Activated T-helper 2 cell treated with anti-CD3 and anti-CD28 coated beads, Interferon-gamma antibody, Interleukin-2, Interleukin-4, amounts not matched to agents 10 μg/mL and 5 μg/mL and 100 μg/mL, durations not matched to agents 14 hours and 24 hours and 36 hours (primary cell): ENCODE results near the gene EHHADH. TPM values are rescaled to one million over a fixed set of nuclear protein-coding genes. Genes with fewer than 3 reads are reported as not detected.
"Not testable (repeated sequence)": the region's sequence is repeated elsewhere in the genome, so short reads cannot be mapped to it uniquely, and the experiment has no call there.

Experiments
- DNase-seq: peaks from one replicate; pipeline ENCODE4 v3.0.0; 2021; ENCODE audit warnings: low spot score
- H3K27ac Mint-ChIP-seq: one replicate; pipeline ENCODE4 v1.8.0; 2021; ENCODE audit warnings: mixed read lengths
- H3K27me3 Mint-ChIP-seq: one replicate; pipeline ENCODE4 v1.8.0; 2021; ENCODE audit warnings: low read depth, mixed read lengths
- H3K36me3 Mint-ChIP-seq: one replicate; pipeline ENCODE4 v1.8.0; 2021; ENCODE audit warnings: low read depth, mixed read lengths
- H3K4me1 Mint-ChIP-seq: one replicate; pipeline ENCODE4 v1.8.0; 2021; ENCODE audit warnings: low read depth, mixed read lengths
- H3K4me3 Mint-ChIP-seq: one replicate; pipeline ENCODE4 v1.8.0; 2021; ENCODE audit warnings: low read depth, mild to moderate bottlenecking, moderate library complexity, mixed read lengths
- H3K9me3 Mint-ChIP-seq: one replicate; pipeline ENCODE4 v1.8.0; 2021; ENCODE audit warnings: mixed read lengths
- intact Hi-C: fragments of 100-400 bp; cut with micrococcal nuclease; formaldehyde crosslinking; loops from one replicate; pipeline ENCODE4 v1.15.1; 2023
- total RNA-seq: library from RNA; stranded (reverse); gene quantifications from 2 replicates; pipeline ENCODE4 v1.2.3, GENCODE V29; 2022

EHHADH gene
- total RNA-seq, 1 donor from 2014 or later, result 2.9 TPM

DNA sequence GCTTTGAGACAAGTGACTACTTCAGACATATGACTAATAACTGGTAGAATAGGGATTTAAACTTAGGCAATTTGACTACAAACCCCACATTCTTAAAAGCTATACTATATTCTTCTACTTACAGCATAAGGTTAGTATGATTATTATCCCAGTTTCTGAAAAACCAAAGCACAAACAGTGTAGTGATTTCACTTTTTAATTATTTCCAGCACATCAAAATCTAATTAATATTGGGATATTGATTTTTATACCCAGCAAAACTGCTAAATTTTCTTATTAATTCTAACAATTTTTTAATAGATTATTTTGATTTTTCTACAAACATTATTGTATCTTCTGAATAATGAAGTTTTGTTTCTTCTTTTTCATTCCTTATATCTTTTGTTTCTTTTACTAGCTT lies 16.9 kb downstream of the EHHADH start:
- no peak overlapping the region for H3K27ac Mint-ChIP-seq
- no peaks in the 10 kb centered on the region for H3K4me1 Mint-ChIP-seq
- intact Hi-C loops, result no loop called here
- H3K4me3 Mint-ChIP-seq, result no peak overlapping the region
- H3K9me3 Mint-ChIP-seq, result peaks cover 32% of the 10 kb centered on the region
- DNase-seq, result no peak
- peaks cover 3% of the 10 kb centered on the region for H3K27me3 Mint-ChIP-seq
- H3K36me3 Mint-ChIP-seq, result no peaks in the 10 kb centered on the region

GRCh38 chr3:185233328-185233727 lies 20.5 kb downstream of the EHHADH start:
- no peaks in the 10 kb centered on the region for H3K36me3 Mint-ChIP-seq
- no peak overlapping the region for H3K27ac Mint-ChIP-seq
- peaks cover 10% of the 10 kb centered on the region for H3K9me3 Mint-ChIP-seq
- no peak overlapping the region for H3K4me3 Mint-ChIP-seq
- intact Hi-C loops, result no loop called here
- H3K4me1 Mint-ChIP-seq, result no peaks in the 10 kb centered on the region
- DNase-seq, result no peak
- H3K27me3 Mint-ChIP-seq, result no peaks in the 10 kb centered on the region

DNA sequence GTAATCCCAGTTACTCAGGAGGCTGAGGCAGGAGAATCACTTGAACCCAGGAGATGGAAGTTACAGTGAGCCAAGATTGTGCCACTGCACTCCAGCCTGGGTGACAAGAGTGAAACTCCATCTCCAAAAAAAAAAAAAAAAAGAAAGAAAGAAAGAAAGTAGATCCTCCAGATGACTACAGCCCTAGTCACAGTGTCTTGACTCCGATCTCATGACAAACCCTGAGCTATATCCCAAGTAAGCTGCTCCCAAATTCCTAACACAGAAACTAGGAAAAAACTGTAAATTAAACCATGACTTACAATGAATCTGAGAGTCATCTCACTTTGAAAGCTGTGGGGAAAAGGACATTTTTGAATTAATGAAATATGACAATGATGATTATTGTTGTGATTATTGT lies 27.3 kb downstream of the EHHADH start:
- DNase-seq, H3K36me3 Mint-ChIP-seq, H3K27me3 Mint-ChIP-seq, H3K4me1 Mint-ChIP-seq, intact Hi-C loops, H3K27ac Mint-ChIP-seq, H3K9me3 Mint-ChIP-seq, H3K4me3 Mint-ChIP-seq: not testable (repeated sequence)

DNA sequence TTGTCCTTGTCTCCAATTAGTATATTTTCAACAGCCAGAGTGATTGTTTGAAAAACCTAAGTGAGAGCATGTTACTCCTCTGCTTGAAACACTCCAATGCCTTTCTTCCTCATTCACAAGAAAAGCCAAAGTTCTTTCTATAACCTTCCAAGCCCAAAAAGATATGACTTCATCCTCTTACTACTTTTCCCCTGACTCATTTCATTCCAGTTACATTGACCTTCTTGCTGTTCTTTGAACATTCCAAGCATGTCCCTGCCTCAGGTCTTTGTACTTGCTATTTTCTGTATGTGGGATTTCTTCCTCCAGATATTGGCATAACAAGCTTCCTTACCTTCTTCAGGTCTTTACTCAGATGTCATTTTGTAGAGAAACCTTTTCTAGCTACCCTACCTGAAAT lies 28.3 kb downstream of the EHHADH start:
- DNase-seq, result no peak
- Mint-ChIP-seq H3K4me1 (no peaks in the 10 kb centered on the region), H3K27me3 (no peaks in the 10 kb centered on the region), H3K36me3 (no peaks in the 10 kb centered on the region), H3K27ac (no peak overlapping the region), H3K4me3 (no peak overlapping the region), H3K9me3 (no peaks in the 10 kb centered on the region)
- intact Hi-C loops, result no loop called here

DNA sequence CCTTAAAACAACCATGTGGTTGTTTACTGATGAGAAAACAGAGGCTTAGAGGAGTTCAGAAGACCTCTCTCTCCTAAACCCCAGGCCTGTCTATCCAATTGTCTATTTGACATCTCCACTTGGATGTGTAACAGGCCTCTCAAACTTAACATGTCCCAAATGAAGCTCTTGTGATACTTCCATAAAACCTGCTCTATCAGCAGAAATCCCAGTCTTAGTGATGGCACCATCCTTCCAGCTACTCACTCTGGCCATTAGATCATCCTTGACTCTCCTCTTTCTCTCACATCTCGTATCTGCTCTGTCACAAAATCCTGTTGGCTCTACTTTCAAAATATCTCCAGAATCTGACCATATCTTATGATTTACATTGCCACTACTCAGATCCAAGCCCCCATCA lies 28.8 kb downstream of the EHHADH start:
- intact Hi-C loops, result no loop called here
- H3K4me1 Mint-ChIP-seq, result no peaks in the 10 kb centered on the region
- no peaks in the 10 kb centered on the region for H3K27me3 Mint-ChIP-seq
- no peak for DNase-seq
- H3K27ac Mint-ChIP-seq, result no peak overlapping the region
- H3K36me3 Mint-ChIP-seq, result no peaks in the 10 kb centered on the region
- H3K9me3 Mint-ChIP-seq, result no peaks in the 10 kb centered on the region
- no peak overlapping the region for H3K4me3 Mint-ChIP-seq

DNA sequence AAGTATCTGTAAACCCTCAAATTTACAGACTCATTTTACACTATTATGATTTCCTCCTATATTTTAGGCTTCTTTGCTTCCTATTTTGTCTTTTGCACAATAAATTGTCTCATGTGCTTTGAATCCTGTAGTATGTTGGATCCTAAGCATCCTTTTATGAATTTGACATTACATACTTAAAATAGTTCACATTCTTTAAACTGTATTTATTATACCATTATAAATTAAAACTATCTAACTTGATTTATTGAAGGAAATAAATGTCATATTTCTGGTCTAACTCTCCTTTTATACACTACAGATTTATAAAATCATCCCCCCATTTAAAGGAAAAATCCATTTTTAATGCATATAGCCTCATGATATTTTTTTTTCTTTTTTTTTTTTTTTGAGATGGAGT lies 32.6 kb downstream of the EHHADH start:
- H3K27me3 Mint-ChIP-seq, result no peaks in the 10 kb centered on the region
- intact Hi-C loops, result no loop called here
- no peaks in the 10 kb centered on the region for H3K4me1 Mint-ChIP-seq
- H3K27ac Mint-ChIP-seq, result no peak overlapping the region
- no peaks in the 10 kb centered on the region for H3K9me3 Mint-ChIP-seq
- DNase-seq, result no peak
- H3K4me3 Mint-ChIP-seq, result no peak overlapping the region
- no peaks in the 10 kb centered on the region for H3K36me3 Mint-ChIP-seq

- no peaks in the 10 kb centered on the region for H3K4me1 Mint-ChIP-seq
- no peak overlapping the region for H3K27ac Mint-ChIP-seq
- no peak for DNase-seq
- intact Hi-C loops, result no loop called here
- no peak overlapping the region for H3K4me3 Mint-ChIP-seq
- H3K36me3 Mint-ChIP-seq, result no peaks in the 10 kb centered on the region
- H3K9me3 Mint-ChIP-seq, result no peaks in the 10 kb centered on the region
- no peaks in the 10 kb centered on the region for H3K27me3 Mint-ChIP-seq
Observed at GRCh38 chr3:185216607-185216958, 37.3 kb downstream of the EHHADH start.

DNA sequence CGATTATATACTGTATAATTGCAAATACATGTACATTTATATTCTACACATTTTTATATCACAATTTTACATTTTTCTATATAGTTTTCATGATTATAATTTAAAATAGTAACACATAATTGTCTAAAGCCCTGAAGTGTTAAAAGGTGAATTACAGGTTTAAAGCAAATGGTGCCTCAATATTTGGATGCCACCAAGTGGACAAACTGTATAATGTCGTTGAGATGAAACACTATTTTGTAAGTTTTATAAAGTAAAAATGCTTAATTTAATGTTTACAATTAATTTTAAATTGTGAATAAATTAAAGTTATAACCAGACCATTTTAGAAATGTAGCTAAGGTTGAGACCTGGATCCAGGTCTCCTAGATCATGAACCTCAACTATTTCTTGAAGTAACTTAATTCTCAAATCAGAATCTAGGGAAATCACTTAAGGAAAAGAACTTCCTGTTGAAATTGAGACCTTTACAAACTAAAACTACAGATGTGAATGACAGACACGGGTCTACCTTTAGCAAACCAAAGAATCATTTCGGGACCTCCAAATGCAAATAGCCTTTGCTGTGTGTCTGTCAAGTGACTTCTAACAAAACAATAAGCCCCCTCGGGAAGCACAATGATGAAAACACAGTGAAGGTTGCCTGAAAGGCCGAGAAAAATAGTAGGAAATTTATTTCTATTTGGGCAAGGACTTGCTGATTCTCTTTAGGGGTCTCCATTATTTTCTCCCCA lies 37.8 kb downstream of the EHHADH start:
- intact Hi-C loops, result no loop called here
- H3K36me3 Mint-ChIP-seq, result no peaks in the 10 kb centered on the region

DNA sequence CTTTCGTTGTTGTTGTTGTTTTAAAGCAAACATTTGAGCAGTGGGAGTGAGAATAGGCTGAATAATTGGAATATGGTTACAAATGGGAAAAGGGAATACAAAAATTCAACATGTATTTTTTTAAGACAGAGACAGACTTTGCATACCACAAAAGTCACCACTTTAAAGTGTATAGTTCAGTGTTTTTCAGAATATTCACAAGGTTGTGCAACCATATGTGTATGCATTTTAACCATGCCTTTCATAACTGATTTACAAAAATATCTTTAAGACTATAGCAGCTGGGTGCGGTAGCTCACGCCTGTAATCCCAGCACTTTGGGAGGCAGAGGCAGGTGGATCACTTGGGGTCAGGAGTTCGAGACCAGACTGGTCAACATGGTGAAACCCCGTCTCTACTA lies 41.3 kb downstream of the EHHADH start:
- H3K27ac Mint-ChIP-seq, result no peak overlapping the region
- no peaks in the 10 kb centered on the region for H3K27me3 Mint-ChIP-seq
- intact Hi-C loops, result no loop called here
- no peaks in the 10 kb centered on the region for H3K4me1 Mint-ChIP-seq
- no peak for DNase-seq
- H3K9me3 Mint-ChIP-seq, result no peaks in the 10 kb centered on the region
- no peak overlapping the region for H3K4me3 Mint-ChIP-seq
- no peaks in the 10 kb centered on the region for H3K36me3 Mint-ChIP-seq

More for the DNA sequence above, 37.8 kb downstream of the EHHADH start:
- Mint-ChIP-seq H3K27ac (no peak overlapping the region), H3K27me3 (no peaks in the 10 kb centered on the region), H3K4me1 (no peaks in the 10 kb centered on the region), H3K4me3 (no peak overlapping the region), H3K9me3 (no peaks in the 10 kb centered on the region)
- DNase-seq, result no peak

GRCh38 chr3:185212086-185212485 lies 41.8 kb downstream of the EHHADH start:
- Mint-ChIP-seq H3K27me3 (no peaks in the 10 kb centered on the region), H3K4me3 (no peak overlapping the region), H3K4me1 (no peaks in the 10 kb centered on the region), H3K27ac (no peak overlapping the region), H3K9me3 (no peaks in the 10 kb centered on the region), H3K36me3 (no peaks in the 10 kb centered on the region)
- DNase-seq, result no peak
- intact Hi-C loops, result no loop called here

GRCh38 chr3:185210621-185211142 lies 43.2 kb downstream of the EHHADH start:
- no peaks in the 10 kb centered on the region for H3K4me1 Mint-ChIP-seq
- H3K9me3 Mint-ChIP-seq, result no peaks in the 10 kb centered on the region
- H3K36me3 Mint-ChIP-seq, result no peaks in the 10 kb centered on the region
- H3K4me3 Mint-ChIP-seq, result no peak overlapping the region
- H3K27me3 Mint-ChIP-seq, result no peaks in the 10 kb centered on the region
- H3K27ac Mint-ChIP-seq, result no peak overlapping the region
- intact Hi-C loops, result no loop called here
- no peak for DNase-seq

DNA sequence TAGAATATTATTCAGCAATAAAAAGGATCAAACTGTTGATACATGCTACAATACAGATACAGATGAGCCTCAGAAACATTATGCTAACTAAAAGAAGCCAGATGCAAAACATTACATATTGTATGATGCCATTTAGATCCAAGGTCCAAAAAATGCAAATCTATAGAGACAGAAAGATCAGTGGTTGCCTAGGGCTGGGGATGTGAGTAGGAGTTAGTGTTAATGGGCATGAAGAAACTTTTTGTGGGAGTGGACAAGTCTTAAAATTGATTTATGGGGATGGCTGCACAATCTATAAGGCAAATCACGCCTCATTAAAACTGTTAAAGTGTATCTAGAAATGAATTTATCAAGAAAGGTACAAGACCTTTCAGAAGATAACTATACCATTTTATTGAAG lies 45.0 kb downstream of the EHHADH start:
- intact Hi-C loops, result no loop called here
- H3K27me3 Mint-ChIP-seq, result no peaks in the 10 kb centered on the region
- no peaks in the 10 kb centered on the region for H3K9me3 Mint-ChIP-seq
- no peaks in the 10 kb centered on the region for H3K36me3 Mint-ChIP-seq
- no peak overlapping the region for H3K27ac Mint-ChIP-seq
- no peak for DNase-seq
- H3K4me3 Mint-ChIP-seq, result no peak overlapping the region
- H3K4me1 Mint-ChIP-seq, result no peaks in the 10 kb centered on the region

- intact Hi-C loops, result no loop called here
- H3K9me3 Mint-ChIP-seq, result no peaks in the 10 kb centered on the region
- no peak for DNase-seq
- H3K27ac Mint-ChIP-seq, result no peak overlapping the region
- no peaks in the 10 kb centered on the region for H3K4me1 Mint-ChIP-seq
- no peak overlapping the region for H3K4me3 Mint-ChIP-seq
- no peaks in the 10 kb centered on the region for H3K36me3 Mint-ChIP-seq
- H3K27me3 Mint-ChIP-seq, result no peaks in the 10 kb centered on the region
Observed at GRCh38 chr3:185207931-185208746, 45.7 kb downstream of the EHHADH start.
